Measurements from ENCODE around the gene PDE10A. TPM values are rescaled to one million over a fixed set of nuclear protein-coding genes. Genes with fewer than 3 reads are reported as not detected.

PDE10A gene
- total RNA-seq, 4 donors from 2014 or later: 2.7 to 8.8 (median 7.0) TPM

DNA sequence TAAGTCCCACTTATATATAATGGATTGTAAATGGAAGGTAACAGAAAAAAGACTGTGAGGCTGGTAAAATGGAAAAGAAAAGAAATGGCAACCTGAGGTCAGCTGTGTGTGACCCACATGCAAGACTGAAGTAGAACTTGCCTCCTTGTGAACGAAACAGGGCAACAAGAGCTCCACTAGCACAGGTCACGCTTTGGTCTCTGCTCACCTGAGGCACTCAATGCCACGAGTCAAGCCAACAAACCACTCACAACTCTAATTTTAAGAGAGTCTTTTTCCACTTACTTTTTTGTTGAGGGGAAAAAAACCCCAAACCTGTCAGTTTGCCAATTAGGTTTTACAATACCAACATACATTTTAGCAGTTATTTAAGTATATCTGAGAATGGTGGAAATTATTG, 65.2 kb downstream of the PDE10A start:
- TF ChIP-seq, protein P1, sequence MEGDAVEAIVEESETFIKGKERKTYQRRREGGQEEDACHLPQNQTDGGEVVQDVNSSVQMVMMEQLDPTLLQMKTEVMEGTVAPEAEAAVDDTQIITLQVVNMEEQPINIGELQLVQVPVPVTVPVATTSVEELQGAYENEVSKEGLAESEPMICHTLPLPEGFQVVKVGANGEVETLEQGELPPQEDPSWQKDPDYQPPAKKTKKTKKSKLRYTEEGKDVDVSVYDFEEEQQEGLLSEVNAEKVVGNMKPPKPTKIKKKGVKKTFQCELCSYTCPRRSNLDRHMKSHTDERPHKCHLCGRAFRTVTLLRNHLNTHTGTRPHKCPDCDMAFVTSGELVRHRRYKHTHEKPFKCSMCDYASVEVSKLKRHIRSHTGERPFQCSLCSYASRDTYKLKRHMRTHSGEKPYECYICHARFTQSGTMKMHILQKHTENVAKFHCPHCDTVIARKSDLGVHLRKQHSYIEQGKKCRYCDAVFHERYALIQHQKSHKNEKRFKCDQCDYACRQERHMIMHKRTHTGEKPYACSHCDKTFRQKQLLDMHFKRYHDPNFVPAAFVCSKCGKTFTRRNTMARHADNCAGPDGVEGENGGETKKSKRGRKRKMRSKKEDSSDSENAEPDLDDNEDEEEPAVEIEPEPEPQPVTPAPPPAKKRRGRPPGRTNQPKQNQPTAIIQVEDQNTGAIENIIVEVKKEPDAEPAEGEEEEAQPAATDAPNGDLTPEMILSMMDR (IDR thresholded peaks at IDR 0.05; ENCODE audit: low read depth): no peak

DNA sequence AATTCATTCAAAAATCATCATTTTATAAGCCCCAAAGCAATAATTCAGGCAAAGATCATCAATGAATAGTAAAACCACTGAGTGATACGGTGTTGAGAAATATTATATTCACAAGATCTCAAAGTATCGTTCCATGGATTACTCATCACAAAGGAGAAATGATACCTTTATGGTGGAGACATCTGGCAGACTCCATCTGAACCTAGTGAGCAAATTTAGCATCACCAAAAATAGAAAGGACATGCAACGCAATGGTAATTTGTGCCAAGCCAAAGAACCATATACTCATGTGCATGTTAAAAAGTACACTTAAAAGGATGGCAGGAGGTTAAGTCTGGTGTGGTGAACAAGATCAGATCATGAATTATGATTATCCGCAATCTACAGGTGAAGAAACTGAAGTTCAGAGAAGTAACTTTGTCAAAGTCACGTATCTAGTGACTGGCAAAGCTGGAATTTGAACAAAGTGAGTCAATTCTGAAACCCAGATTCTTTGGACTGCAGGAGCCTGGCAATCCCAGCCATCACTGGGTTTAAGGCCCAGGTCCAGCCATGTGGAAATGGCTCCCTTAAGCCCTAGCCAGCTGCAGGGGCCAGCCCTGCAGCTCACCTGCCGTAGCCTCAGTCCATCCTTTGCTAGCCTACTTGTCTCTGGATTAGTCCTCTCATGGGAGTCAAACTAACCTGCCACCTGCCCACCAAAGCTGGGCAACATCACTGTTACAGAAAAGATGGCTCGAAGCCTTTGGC, 68.3 kb downstream of the PDE10A start:
- TF ChIP-seq, protein P1 (IDR thresholded peaks at IDR 0.05; ENCODE audit: low read depth): no peak

DNA sequence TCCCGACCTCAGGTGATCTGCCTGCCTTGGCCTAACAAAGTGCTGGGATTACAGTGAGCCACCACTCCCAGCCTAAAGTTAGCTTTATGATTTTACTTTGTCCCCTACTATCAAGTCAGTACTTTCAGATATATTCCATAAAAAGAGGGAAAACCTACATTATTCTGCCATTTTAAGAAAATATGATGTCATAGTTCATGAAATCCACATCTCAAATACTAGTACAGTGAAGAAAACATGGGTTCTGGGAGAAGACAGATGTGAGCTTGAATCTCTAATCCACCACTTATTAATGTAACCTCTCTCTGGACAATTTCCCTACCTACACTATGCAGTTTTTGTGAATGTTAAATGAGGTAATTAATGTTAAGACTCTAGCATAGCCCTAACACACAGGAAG, 74.5 kb downstream of the PDE10A start:
- TF ChIP-seq, protein P1 (IDR thresholded peaks at IDR 0.05; ENCODE audit: low read depth): no peak

DNA sequence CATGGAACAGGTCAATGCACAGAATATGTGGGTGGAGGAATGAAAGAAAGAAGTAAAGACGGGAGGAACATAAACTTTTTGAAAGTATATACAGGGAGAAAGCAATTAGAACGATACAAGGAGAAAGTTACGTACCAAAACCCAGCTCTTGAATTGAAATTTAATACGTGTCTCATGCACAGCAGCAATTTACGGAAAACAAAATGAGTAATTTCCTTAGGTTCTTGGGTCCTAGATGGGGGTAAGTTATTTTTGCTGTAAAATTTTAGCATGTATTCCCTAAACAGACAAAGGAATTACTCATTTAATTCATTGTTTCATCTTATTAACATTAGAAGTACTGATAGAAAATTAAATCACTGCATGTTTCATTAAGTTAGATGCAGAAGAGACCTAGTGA, 75.8 kb downstream of the PDE10A start:
- TF ChIP-seq, protein P1 (IDR thresholded peaks at IDR 0.05; ENCODE audit: low read depth): no peak

DNA sequence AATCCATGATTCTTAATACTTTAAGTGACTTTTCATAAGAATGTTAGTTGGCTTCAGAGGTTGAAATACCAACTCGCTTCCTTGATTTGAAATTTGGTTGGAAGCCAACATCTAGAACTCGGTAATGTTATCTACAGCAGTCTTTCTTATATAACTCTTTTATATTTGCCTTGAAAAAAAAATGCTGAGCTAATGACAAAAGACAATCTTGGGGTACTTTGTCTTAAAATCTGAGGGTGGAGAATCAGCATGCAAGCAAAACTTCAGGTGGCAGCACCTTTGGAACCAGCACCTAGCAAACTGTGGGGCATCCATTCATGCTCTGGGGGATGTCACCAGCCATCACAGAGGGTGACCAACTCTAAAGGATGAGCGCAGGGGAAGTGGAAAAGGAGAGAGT, 76.3 kb downstream of the PDE10A start:
- TF ChIP-seq, protein P1 (IDR thresholded peaks at IDR 0.05; ENCODE audit: low read depth): no peak

DNA sequence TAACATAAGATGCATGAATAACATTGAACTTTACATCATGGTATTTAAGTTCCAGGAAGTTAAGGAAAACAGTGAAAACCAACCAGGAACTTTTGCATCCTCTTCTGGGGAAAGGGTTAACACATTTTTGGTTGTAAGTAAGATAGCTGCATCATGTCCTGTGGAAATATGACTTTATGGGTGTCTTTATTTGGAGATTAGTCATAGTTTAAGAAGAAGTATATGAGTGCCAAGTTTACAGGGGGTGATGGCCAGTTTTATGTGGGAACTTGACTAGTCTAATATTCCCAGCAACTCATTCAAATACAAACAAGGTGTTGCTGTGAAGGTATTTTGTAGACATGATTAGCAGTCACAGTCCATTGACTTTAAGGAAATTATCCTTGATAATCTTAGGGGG, 78.0 kb downstream of the PDE10A start:
- TF ChIP-seq, protein P1 (IDR thresholded peaks at IDR 0.05; ENCODE audit: low read depth): no peak

DNA sequence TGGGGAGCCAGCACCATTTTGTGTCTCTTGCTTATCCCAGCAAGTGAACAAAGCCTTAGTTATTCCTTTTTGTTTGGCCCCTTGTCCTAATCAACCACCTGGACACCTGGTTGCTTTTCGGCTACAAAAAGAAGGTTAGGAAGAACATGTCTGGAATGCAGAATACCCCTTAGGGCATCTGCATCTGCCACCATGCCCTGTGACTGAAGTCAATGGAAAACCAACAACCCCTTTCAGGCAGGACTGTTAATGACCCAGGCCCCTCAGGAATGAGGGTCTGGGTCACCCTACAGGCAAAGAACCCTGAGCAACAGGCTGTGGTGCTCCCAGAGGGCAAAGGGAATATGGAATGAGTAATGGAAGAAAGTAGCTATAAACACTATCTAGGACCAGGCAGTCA, 78.5 kb downstream of the PDE10A start:
- TF ChIP-seq, protein P1 (IDR thresholded peaks at IDR 0.05; ENCODE audit: low read depth): no peak

Data from subcutaneous adipose tissue (tissue), 4 donors.